NT2/D1 (cell line): ENCODE results near the gene RNF141.

ENCODE experiments used
- DNase-seq: peaks from one replicate; pipeline ENCODE4 v3.0.0-alpha.2; 2011; ENCODE audit warnings: low read depth, low spot score
- H3K27me3 ChIP-seq: 2 replicates; pipeline ENCODE4 v1.6.0; 2011; ENCODE audit warnings: mild to moderate bottlenecking; ENCODE audit not compliant: insufficient read length, insufficient read depth
- H3K36me3 ChIP-seq: 2 replicates; pipeline ENCODE4 v1.6.1; 2011; ENCODE audit warnings: mild to moderate bottlenecking, low read length, mixed read lengths; ENCODE audit not compliant: insufficient read depth, insufficient read length
- H3K4me1 ChIP-seq: 2 replicates; pipeline ENCODE4 v1.5.1; 2011; ENCODE audit not compliant: insufficient read depth, insufficient read length
- H3K4me3 ChIP-seq: 2 replicates; pipeline ENCODE4 v1.5.1; 2011; ENCODE audit warnings: low read depth; ENCODE audit not compliant: insufficient read length
- H3K9ac ChIP-seq: 2 replicates; pipeline ENCODE4 v1.6.0; 2011; ENCODE audit warnings: low read depth; ENCODE audit not compliant: insufficient read length
- H3K9me3 ChIP-seq: 2 replicates; pipeline ENCODE4 v1.5.1; 2011; ENCODE audit warnings: mild to moderate bottlenecking, low read length; ENCODE audit not compliant: insufficient read depth
- SUZ12 ChIP-seq: IDR thresholded peaks from 2 replicates; pipeline ENCODE4 v1.6.1; 2011; ENCODE audit not compliant: insufficient read length, insufficient read depth; ENCODE audit errors: extremely low read depth
- YY1 ChIP-seq: IDR thresholded peaks from 2 replicates; pipeline ENCODE4 v1.6.1; 2011; ENCODE audit not compliant: insufficient read length, insufficient read depth
- ZNF274 ChIP-seq: IDR thresholded peaks from 2 replicates; pipeline ENCODE4 v1.6.1; 2011; ENCODE audit warnings: mild to moderate bottlenecking, low read depth, low read length

Gene RNF141

GRCh38 chr11:10522921-10523320 is 18.1 kb downstream of the RNF141 start:
- H3K9me3 ChIP-seq, result no peaks in the 10 kb centered on the region
- no peaks in the 10 kb centered on the region for H3K27me3 ChIP-seq
- H3K36me3 ChIP-seq, result peaks cover 36% of the 10 kb centered on the region
- TF ChIP-seq ZNF274 (no peak), YY1 (no peak), SUZ12 (no peak)
- H3K4me1 ChIP-seq, result no peaks in the 10 kb centered on the region
- no peak overlapping the region for H3K4me3 ChIP-seq
- H3K9ac ChIP-seq, result no peak overlapping the region
- no peak for DNase-seq

- Histone ChIP-seq H3K4me3 (no peak overlapping the region), H3K36me3 (peaks cover 32% of the 10 kb centered on the region), H3K9ac (no peak overlapping the region), H3K4me1 (no peaks in the 10 kb centered on the region), H3K27me3 (no peaks in the 10 kb centered on the region), H3K9me3 (no peaks in the 10 kb centered on the region)
- DNase-seq, result no peak
- TF ChIP-seq ZNF274 (no peak), SUZ12 (no peak), YY1 (no peak)
Measured at GRCh38 chr11:10522276-10522675, 18.7 kb downstream of the RNF141 start.

GRCh38 chr11:10520562-10520961 is 20.4 kb downstream of the RNF141 start:
- no peak for DNase-seq
- peaks cover 31% of the 10 kb centered on the region for H3K36me3 ChIP-seq
- TF ChIP-seq ZNF274 (no peak), YY1 (no peak), SUZ12 (no peak)

GRCh38 chr11:10519630-10520029 is 21.4 kb downstream of the RNF141 start:
- H3K36me3 ChIP-seq, result peaks cover 28% of the 10 kb centered on the region

More at GRCh38 chr11:10520562-10520961, 20.4 kb downstream of the RNF141 start:
- no peak overlapping the region for H3K4me3 ChIP-seq
- no peaks in the 10 kb centered on the region for H3K9me3 ChIP-seq
- H3K9ac ChIP-seq, result no peak overlapping the region
- no peaks in the 10 kb centered on the region for H3K4me1 ChIP-seq
- no peaks in the 10 kb centered on the region for H3K27me3 ChIP-seq

GRCh38 chr11:10518891-10519290 is 22.1 kb downstream of the RNF141 start:
- no peaks in the 10 kb centered on the region for H3K4me1 ChIP-seq
- H3K9me3 ChIP-seq, result no peaks in the 10 kb centered on the region
- TF ChIP-seq YY1, result no peak
- H3K27me3 ChIP-seq, result no peaks in the 10 kb centered on the region
- H3K9ac ChIP-seq, result no peak overlapping the region
- peaks cover 24% of the 10 kb centered on the region for H3K36me3 ChIP-seq
- DNase-seq, result no peak
- H3K4me3 ChIP-seq, result no peak overlapping the region

More at GRCh38 chr11:10519630-10520029, 21.4 kb downstream of the RNF141 start:
- Histone ChIP-seq H3K4me1 (no peaks in the 10 kb centered on the region), H3K9ac (no peak overlapping the region), H3K4me3 (no peak overlapping the region), H3K9me3 (no peaks in the 10 kb centered on the region), H3K27me3 (no peaks in the 10 kb centered on the region)
- no peak for DNase-seq
- TF ChIP-seq ZNF274, result no peak
- TF ChIP-seq YY1, result no peak
- TF ChIP-seq SUZ12, result no peak

GRCh38 chr11:10518123-10518522 is 22.9 kb downstream of the RNF141 start:
- no peak for TF ChIP-seq ZNF274
- no peak for TF ChIP-seq YY1
- TF ChIP-seq SUZ12, result no peak
- no peak for DNase-seq

GRCh38 chr11:10515418-10515817 is 25.6 kb downstream of the RNF141 start:
- Histone ChIP-seq H3K27me3 (no peaks in the 10 kb centered on the region), H3K9me3 (no peaks in the 10 kb centered on the region), H3K4me3 (no peak overlapping the region), H3K9ac (no peak overlapping the region), H3K4me1 (peaks cover 3% of the 10 kb centered on the region), H3K36me3 (peaks cover 4% of the 10 kb centered on the region)
- TF ChIP-seq YY1, result no peak
- no peak for DNase-seq

More at GRCh38 chr11:10518123-10518522, 22.9 kb downstream of the RNF141 start:
- no peaks in the 10 kb centered on the region for H3K9me3 ChIP-seq
- no peaks in the 10 kb centered on the region for H3K4me1 ChIP-seq
- no peak overlapping the region for H3K4me3 ChIP-seq
- H3K9ac ChIP-seq, result no peak overlapping the region
- H3K27me3 ChIP-seq, result no peaks in the 10 kb centered on the region
- peaks cover 21% of the 10 kb centered on the region for H3K36me3 ChIP-seq

GRCh38 chr11:10514709-10515108 is 26.3 kb downstream of the RNF141 start:
- H3K4me1 ChIP-seq, result peaks cover 3% of the 10 kb centered on the region

More at GRCh38 chr11:10514709-10515108, 26.3 kb downstream of the RNF141 start:
- peaks cover 1% of the 10 kb centered on the region for H3K36me3 ChIP-seq
- H3K4me3 ChIP-seq, result no peak overlapping the region
- TF ChIP-seq SUZ12, result no peak
- TF ChIP-seq ZNF274, result no peak
- no peak for TF ChIP-seq YY1
- H3K9me3 ChIP-seq, result no peaks in the 10 kb centered on the region
- no peak overlapping the region for H3K9ac ChIP-seq
- no peaks in the 10 kb centered on the region for H3K27me3 ChIP-seq
- no peak for DNase-seq
